Neural progenitor cell (in vitro differentiated cells): ENCODE results near the gene BOD1L1. TPM values are rescaled to one million over a fixed set of nuclear protein-coding genes. Genes with fewer than 3 reads are reported as not detected.

Experiments used
- DNase-seq: peaks from one replicate; pipeline ENCODE4 v3.0.0-alpha.2; 2016; ENCODE audit warnings: low spot score
- H2AFZ ChIP-seq: fragments of 200-600 bp; sonication (generic); replicated peaks from 2 replicates; pipeline ENCODE4 v1.6.1; 2016; ENCODE audit warnings: antibody characterized with exemption
- H3F3A ChIP-seq: fragments of 200-600 bp; sonication (generic); 2 replicates; pipeline ENCODE4 v1.6.1; 2016; ENCODE audit warnings: antibody characterized with exemption, low read depth
- H3K27ac ChIP-seq: fragments of 200-600 bp; sonication (generic); 2 replicates; pipeline ENCODE4 v1.5.1; 2016; ENCODE audit warnings: mild to moderate bottlenecking
- H3K27me3 ChIP-seq: fragments of 200-600 bp; sonication (generic); 2 replicates; pipeline ENCODE4 v1.6.1; 2016; ENCODE audit warnings: mild to moderate bottlenecking, moderate library complexity
- H3K36me3 ChIP-seq: fragments of 200-600 bp; sonication (generic); 2 replicates; pipeline ENCODE4 v1.5.1; 2016
- H3K4me1 ChIP-seq: fragments of 200-600 bp; sonication (generic); 2 replicates; pipeline ENCODE4 v1.6.1; 2016; ENCODE audit warnings: mixed run types
- H3K4me2 ChIP-seq: fragments of 200-600 bp; sonication (generic); 2 replicates; pipeline ENCODE4 v1.6.1; 2016
- H3K4me3 ChIP-seq: fragments of 200-600 bp; sonication (generic); 2 replicates; pipeline ENCODE4 v1.5.1; 2016
- H3K79me2 ChIP-seq: fragments of 200-600 bp; sonication (generic); 2 replicates; pipeline ENCODE4 v1.6.1; 2016; ENCODE audit warnings: low read depth
- H3K9ac ChIP-seq: fragments of 200-600 bp; sonication (generic); 2 replicates; pipeline ENCODE4 v1.6.1; 2016
- H3K9me3 ChIP-seq: fragments of 200-600 bp; sonication (generic); 2 replicates; pipeline ENCODE4 v1.5.1; 2016; ENCODE audit warnings: low read depth
- H4K20me1 ChIP-seq: fragments of 200-600 bp; sonication (generic); 2 replicates; pipeline ENCODE4 v1.6.1; 2016; ENCODE audit warnings: low read depth
- H3K27ac Mint-ChIP-seq: 3 replicates; pipeline ENCODE4 v1.8.0; 2021; ENCODE audit warnings: mixed read lengths
- H3K27me3 Mint-ChIP-seq: 2 replicates; pipeline ENCODE4 v1.8.0; 2022; ENCODE audit warnings: low read depth, mild to moderate bottlenecking, inconsistent platforms, moderate library complexity, mixed read lengths; ENCODE audit not compliant: insufficient read depth
- H3K36me3 Mint-ChIP-seq: 3 replicates; pipeline ENCODE4 v1.8.0; 2021; ENCODE audit warnings: mixed read lengths
- H3K4me1 Mint-ChIP-seq: 3 replicates; pipeline ENCODE4 v1.8.0; 2021; ENCODE audit warnings: mixed read lengths
- H3K4me3 Mint-ChIP-seq: 3 replicates; pipeline ENCODE4 v1.8.0; 2021; ENCODE audit warnings: mild to moderate bottlenecking, moderate library complexity, mixed read lengths
- H3K9me3 Mint-ChIP-seq: 3 replicates; pipeline ENCODE4 v1.8.0; 2020; ENCODE audit warnings: mixed read lengths
- CTCF ChIP-seq: fragments of 200-600 bp; sonication (generic); IDR thresholded peaks from 2 replicates; pipeline ENCODE4 v1.5.1; 2017; ENCODE audit warnings: antibody characterized with exemption, mild to moderate bottlenecking
- EZH2 ChIP-seq: fragments of 200-600 bp; sonication (generic); IDR thresholded peaks from 2 replicates; pipeline ENCODE4 v1.6.1; 2017; ENCODE audit warnings: antibody characterized with exemption, mild to moderate bottlenecking, moderate library complexity
- EZH2phosphoT487 ChIP-seq: fragments of 200-600 bp; sonication (generic); IDR thresholded peaks from 2 replicates; pipeline ENCODE4 v1.6.1; 2017; ENCODE audit warnings: antibody characterized with exemption
- total RNA-seq: library from RNA; depleted of rRNA; stranded (reverse); fragments of >200 nt; gene quantifications from 2 replicates; pipeline ENCODE4 v1.2.3, GENCODE V29; 2015; ENCODE audit warnings: low replicate concordance

BOD1L1 gene
- total RNA-seq, 1 donor from 2014 or later = 32.5 TPM

- Histone ChIP-seq H4K20me1 (peaks cover 41% of the 10 kb centered on the region), H3K4me2 (peak overlapping the region; percentile 88), H3K36me3 (no peaks in the 10 kb centered on the region), H3K27me3 (peaks cover 98% of the 10 kb centered on the region), H3K4me1 (no peaks in the 10 kb centered on the region), H3K4me3 (peak overlapping the region; percentile 68), H3K79me2 (no peaks in the 10 kb centered on the region), H3K27ac (no peak overlapping the region), H3K9ac (no peak overlapping the region), H2AFZ (peak overlapping the region; percentile 99), H3K9me3 (no peaks in the 10 kb centered on the region), H3F3A (peaks cover 39% of the 10 kb centered on the region)
- Mint-ChIP-seq H3K27ac (peak overlapping the region; percentile 59), H3K4me3 (peak overlapping the region; percentile 88), H3K4me1 (peaks cover 31% of the 10 kb centered on the region), H3K9me3 (peaks cover 11% of the 10 kb centered on the region), H3K27me3 (peaks cover 43% of the 10 kb centered on the region), H3K36me3 (no peaks in the 10 kb centered on the region)
- TF ChIP-seq EZH2phosphoT487 (peak; percentile 78), EZH2 (peak; percentile 96), CTCF (no peak)
- DNase-seq = peak; percentile 75
Measured at GRCh38 chr4:13546941-13547484, 80.5 kb downstream of the BOD1L1 start.

DNA sequence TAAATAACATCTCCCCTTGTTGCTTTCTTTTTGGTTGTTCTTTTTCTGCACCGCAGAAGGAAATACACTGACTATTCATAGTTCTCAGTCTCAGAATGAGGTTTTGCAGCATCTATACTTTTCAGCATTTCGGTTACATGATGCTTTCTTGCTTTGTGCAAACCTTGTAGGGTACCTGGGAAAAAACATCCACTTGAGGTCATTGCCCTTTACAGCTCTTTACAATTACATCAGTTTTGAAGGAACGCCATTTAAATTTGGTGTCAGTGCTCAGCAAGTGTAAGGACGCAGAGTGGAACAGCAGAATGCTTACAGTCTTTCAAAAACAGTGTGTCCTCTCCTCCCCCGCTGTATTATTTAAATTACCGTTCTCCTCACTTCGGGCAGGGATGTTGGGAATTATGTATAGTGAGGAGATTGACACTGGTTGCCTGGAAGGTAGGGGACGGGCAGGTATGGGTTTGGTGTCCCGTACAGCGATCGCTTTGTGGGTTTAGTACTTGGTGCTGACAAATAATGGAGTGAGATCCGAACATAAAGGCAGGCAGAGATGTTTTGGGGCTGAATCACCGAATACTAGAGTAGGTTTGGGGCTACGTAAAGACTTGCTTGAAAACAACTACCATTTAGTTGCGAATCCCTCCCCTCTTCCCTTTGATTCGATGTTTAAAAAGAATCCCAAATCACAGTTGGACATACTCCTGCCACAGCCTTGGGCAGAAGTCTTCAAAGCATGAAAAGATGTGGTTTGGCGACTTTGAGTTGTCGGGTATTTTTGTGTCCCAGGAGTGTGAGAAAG is 81.2 kb downstream of the BOD1L1 start:
- Histone ChIP-seq H3K27me3 (peaks cover 99% of the 10 kb centered on the region), H3K9ac (no peak overlapping the region), H3K4me1 (no peaks in the 10 kb centered on the region), H3K4me2 (peak overlapping the region; percentile 88), H3F3A (peaks cover 39% of the 10 kb centered on the region), H4K20me1 (peaks cover 48% of the 10 kb centered on the region), H3K36me3 (no peaks in the 10 kb centered on the region), H3K27ac (no peak overlapping the region), H2AFZ (peak overlapping the region; percentile 99), H3K4me3 (peak overlapping the region; percentile 68), H3K9me3 (no peaks in the 10 kb centered on the region), H3K79me2 (no peaks in the 10 kb centered on the region)
- Mint-ChIP-seq H3K27ac (peak overlapping the region; percentile 59), H3K9me3 (peaks cover 5% of the 10 kb centered on the region), H3K4me3 (peak overlapping the region; percentile 88), H3K36me3 (peaks cover 1% of the 10 kb centered on the region), H3K27me3 (peaks cover 48% of the 10 kb centered on the region), H3K4me1 (peaks cover 31% of the 10 kb centered on the region)
- no peak for TF ChIP-seq EZH2phosphoT487
- TF ChIP-seq EZH2 = peak; percentile 76
- no peak for DNase-seq

GRCh38 chr4:13545394-13545808 is 82.1 kb downstream of the BOD1L1 start:
- H3K27me3 Mint-ChIP-seq = peaks cover 57% of the 10 kb centered on the region
- TF ChIP-seq EZH2 (no peak), CTCF (no peak), EZH2phosphoT487 (no peak)
- peaks cover 34% of the 10 kb centered on the region for H3K4me1 Mint-ChIP-seq
- peak overlapping the region; percentile 91 for H3K4me2 ChIP-seq
- peak overlapping the region; percentile 96 for H3K4me3 Mint-ChIP-seq
- no peaks in the 10 kb centered on the region for H3K79me2 ChIP-seq
- H3K36me3 ChIP-seq = no peaks in the 10 kb centered on the region
- no peak overlapping the region for H3K9ac ChIP-seq
- H4K20me1 ChIP-seq = peaks cover 57% of the 10 kb centered on the region
- no peaks in the 10 kb centered on the region for H3K9me3 ChIP-seq
- H3F3A ChIP-seq = peaks cover 39% of the 10 kb centered on the region
- H3K27me3 ChIP-seq = peaks cover 100% of the 10 kb centered on the region
- no peaks in the 10 kb centered on the region for H3K4me1 ChIP-seq
- no peak overlapping the region for H3K27ac ChIP-seq
- DNase-seq = no peak
- H3K27ac Mint-ChIP-seq = no peak overlapping the region
- H2AFZ ChIP-seq = no peak overlapping the region
- peaks cover 5% of the 10 kb centered on the region for H3K9me3 Mint-ChIP-seq
- peaks cover 5% of the 10 kb centered on the region for H3K36me3 Mint-ChIP-seq
- H3K4me3 ChIP-seq = peak overlapping the region; percentile 67
